ENCODE measurements around the gene IGSF3. TPM values are rescaled to one million over a fixed set of nuclear protein-coding genes. Genes with fewer than 3 reads are reported as not detected.

Gene IGSF3
- total RNA-seq, 2 donors from 2014 or later, result 14.9 to 17.6 TPM

DNA sequence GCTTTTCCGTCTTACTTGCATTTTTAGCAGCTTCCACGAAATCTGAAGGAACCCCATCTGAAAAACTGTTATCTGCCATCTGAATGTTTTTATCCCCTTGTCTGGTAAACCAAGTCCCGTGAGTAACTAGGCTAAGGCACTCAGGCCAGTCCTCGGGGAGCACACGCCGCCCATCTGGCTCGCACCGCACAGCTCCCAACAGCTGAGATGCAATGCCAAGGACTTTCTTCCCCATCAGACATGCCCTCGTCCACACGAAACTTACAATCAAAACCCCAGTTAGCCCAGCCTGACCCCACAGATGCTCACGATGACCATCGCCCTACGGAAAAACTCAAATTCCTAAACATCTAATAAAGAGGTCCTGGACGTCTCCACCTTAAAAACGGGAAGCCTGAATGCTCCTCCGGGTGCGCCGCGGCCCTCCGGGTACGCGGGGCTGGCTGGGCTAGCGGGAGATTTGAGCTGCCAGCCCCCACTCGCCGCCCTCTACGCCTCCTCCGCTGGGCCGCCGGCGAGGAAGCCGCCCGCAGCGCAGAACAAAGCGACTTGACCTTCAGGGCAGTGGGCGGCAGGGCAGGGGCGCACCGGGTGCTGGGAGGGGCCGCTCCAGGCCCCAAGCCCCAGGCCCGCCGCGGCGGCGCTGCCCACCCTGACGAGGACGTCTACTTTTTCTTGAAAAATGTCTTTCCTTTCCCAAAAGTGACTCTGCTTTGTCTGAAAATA is 133.4 kb downstream of the IGSF3 start:
- Histone ChIP-seq H3K36me3 (peaks cover 33% of the 10 kb centered on the region), H3K4me3 (no peak overlapping the region), H3K27ac (no peak overlapping the region), H3K9me3 (no peaks in the 10 kb centered on the region), H3K27me3 (no peaks in the 10 kb centered on the region), H3K4me1 (peaks cover 0 to 5% of the 10 kb centered on the region in 2 donors)
- TF ChIP-seq CTCF (IDR thresholded peaks at IDR 0.05), result no peak
- DNase-seq (ENCODE audit: low spot score), result no peak

DNA sequence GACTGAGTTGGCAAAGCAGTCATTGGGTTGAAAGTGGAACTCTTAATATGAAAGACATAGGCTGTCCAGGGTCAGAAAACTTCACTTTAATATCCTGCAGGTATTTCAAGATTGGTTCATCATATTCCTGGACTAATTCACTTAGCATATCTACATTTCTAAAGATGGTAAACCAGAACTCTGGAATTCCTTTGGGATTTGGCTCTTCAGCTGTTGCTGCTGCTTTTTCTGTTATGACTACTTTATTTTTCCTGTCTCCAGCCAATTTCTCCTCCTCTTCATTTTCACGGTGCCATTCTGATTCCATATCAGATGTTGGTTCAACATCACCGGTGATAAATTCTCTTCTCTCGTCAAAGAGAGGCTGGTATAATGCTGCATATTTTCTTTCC is 134.1 kb downstream of the IGSF3 start:
- Histone ChIP-seq H3K4me3 (no peak overlapping the region), H3K36me3 (peaks cover 25% of the 10 kb centered on the region), H3K9me3 (no peaks in the 10 kb centered on the region), H3K27me3 (no peaks in the 10 kb centered on the region), H3K4me1 (peaks cover 0 to 3% of the 10 kb centered on the region in 2 donors), H3K27ac (no peak overlapping the region)
- TF ChIP-seq CTCF (IDR thresholded peaks at IDR 0.05), result no peak
- no peak for DNase-seq (ENCODE audit: low spot score)

DNA sequence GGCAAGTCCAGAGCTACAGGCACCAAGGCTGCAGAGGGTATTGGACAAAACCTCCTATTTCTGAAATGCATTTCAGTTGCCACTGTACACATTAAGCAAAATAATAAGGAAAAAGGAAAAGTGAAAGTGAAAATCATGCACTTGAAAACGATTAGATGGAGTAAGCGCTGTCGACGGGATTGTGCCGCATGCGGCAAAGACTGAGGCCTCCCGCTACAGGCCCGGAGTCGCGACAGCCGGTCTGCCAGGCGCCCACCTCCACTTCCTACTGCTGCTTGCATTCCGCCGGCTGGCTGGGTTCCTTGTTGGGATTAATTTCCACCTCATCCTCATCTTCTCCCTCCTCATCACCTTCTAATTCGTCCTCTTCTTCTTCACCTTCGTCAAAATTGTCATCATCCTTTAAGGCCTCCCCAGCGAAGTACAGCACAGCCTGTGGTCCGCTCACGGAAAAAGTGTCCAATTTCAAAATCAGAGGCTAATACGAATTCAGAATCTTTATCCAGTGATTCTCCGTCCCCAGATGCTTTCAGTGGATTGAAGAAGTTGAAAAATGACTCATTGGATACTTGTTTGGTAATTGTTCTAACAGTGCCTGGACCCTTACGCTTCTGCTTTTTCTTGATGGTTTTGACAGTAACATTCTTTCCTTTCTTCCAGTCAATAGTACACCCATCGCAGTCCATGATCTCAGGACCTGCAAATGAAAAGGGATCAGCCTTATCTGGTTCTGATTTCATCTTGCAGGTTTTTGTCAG is 134.7 kb downstream of the IGSF3 start:
- H3K4me1 ChIP-seq, result no peaks in the 10 kb centered on the region
- no peak for DNase-seq (ENCODE audit: low spot score)
- TF ChIP-seq CTCF (IDR thresholded peaks at IDR 0.05), result no peak
- peaks cover 24% of the 10 kb centered on the region for H3K36me3 ChIP-seq
- no peak overlapping the region for H3K4me3 ChIP-seq
- no peaks in the 10 kb centered on the region for H3K9me3 ChIP-seq
- no peak overlapping the region for H3K27ac ChIP-seq
- H3K27me3 ChIP-seq, result no peaks in the 10 kb centered on the region

GRCh38 chr1:116531917-116532316 is 135.6 kb downstream of the IGSF3 start:
- Histone ChIP-seq H3K36me3 (peaks cover 24% of the 10 kb centered on the region), H3K4me3 (no peak overlapping the region), H3K4me1 (no peaks in the 10 kb centered on the region), H3K27me3 (no peaks in the 10 kb centered on the region), H3K9me3 (no peaks in the 10 kb centered on the region), H3K27ac (no peak overlapping the region)
- TF ChIP-seq CTCF (IDR thresholded peaks at IDR 0.05), result no peak
- DNase-seq (ENCODE audit: low spot score), result no peak

DNA sequence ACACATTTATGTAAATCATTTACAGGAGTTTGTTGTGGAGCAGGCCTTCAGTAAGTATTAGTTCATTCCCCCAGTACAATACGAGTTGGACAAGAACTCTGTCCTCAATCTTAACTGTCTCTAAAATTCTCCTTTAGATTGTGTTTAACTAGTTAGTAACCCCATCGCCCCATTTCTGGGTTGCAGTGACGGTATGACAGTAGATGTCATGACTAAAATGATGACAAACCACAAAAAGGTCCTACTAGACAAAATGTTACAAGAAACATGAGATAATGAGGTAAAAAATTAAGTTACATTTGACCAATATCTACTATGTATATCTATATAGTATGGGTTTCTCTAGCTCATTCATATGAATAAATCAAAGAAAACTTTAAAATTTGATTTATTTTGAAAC is 137.9 kb downstream of the IGSF3 start:
- Histone ChIP-seq H3K36me3 (peaks cover 17% of the 10 kb centered on the region), H3K27ac (no peak overlapping the region), H3K4me1 (no peaks in the 10 kb centered on the region), H3K4me3 (no peak overlapping the region), H3K9me3 (no peaks in the 10 kb centered on the region), H3K27me3 (no peaks in the 10 kb centered on the region)
- no peak for DNase-seq (ENCODE audit: low spot score)
- TF ChIP-seq CTCF (IDR thresholded peaks at IDR 0.05), result no peak

Measured in right atrium auricular region (tissue), 2 donors.